ENCODE results near the gene HLA-F.

The HLA-F gene

GRCh38 chr6:29739882-29740261, 16.6 kb downstream of the HLA-F start:
- no peaks in the 10 kb centered on the region for H4K20me1 ChIP-seq (ENCODE audit: insufficient read depth, low read length, poor library complexity, severe bottlenecking)
- H3F3A ChIP-seq (ENCODE audit: low read depth): no peaks in the 10 kb centered on the region
- no peak overlapping the region for H3K9ac ChIP-seq (ENCODE audit: low read depth, low read length, poor library complexity, severe bottlenecking)
- H3K27me3 ChIP-seq (ENCODE audit: insufficient read depth, low read length, poor library complexity, severe bottlenecking): no peaks in the 10 kb centered on the region
- H3K36me3 ChIP-seq (ENCODE audit: insufficient read depth, low read length): no peaks in the 10 kb centered on the region
- H3K79me2 ChIP-seq (ENCODE audit: insufficient read depth, low read length): no peaks in the 10 kb centered on the region
- no peak overlapping the region for H3K4me2 ChIP-seq (ENCODE audit: low read depth, low read length, poor library complexity, severe bottlenecking)
- no peaks in the 10 kb centered on the region for H3K9me2 ChIP-seq (replicated peaks; ENCODE audit: low read depth, low read length)
- H3K9me3 ChIP-seq (ENCODE audit: insufficient read depth, low read depth, low read length): no peaks in the 10 kb centered on the region
- H3K4me1 ChIP-seq (ENCODE audit: insufficient read depth, low read length, poor library complexity, severe bottlenecking): no peaks in the 10 kb centered on the region
- H2AFZ ChIP-seq (ENCODE audit: low read length): no peak overlapping the region
- no peak overlapping the region for H3K4me3 ChIP-seq (ENCODE audit: low read length, poor library complexity, severe bottlenecking)
- TF ChIP-seq, protein P1, sequence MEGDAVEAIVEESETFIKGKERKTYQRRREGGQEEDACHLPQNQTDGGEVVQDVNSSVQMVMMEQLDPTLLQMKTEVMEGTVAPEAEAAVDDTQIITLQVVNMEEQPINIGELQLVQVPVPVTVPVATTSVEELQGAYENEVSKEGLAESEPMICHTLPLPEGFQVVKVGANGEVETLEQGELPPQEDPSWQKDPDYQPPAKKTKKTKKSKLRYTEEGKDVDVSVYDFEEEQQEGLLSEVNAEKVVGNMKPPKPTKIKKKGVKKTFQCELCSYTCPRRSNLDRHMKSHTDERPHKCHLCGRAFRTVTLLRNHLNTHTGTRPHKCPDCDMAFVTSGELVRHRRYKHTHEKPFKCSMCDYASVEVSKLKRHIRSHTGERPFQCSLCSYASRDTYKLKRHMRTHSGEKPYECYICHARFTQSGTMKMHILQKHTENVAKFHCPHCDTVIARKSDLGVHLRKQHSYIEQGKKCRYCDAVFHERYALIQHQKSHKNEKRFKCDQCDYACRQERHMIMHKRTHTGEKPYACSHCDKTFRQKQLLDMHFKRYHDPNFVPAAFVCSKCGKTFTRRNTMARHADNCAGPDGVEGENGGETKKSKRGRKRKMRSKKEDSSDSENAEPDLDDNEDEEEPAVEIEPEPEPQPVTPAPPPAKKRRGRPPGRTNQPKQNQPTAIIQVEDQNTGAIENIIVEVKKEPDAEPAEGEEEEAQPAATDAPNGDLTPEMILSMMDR (conservative IDR thresholded peaks at IDR 0.05; ENCODE audit: low read length): no peak
- no peak for TF ChIP-seq EZH2phosphoT487 (IDR thresholded peaks at IDR 0.05; ENCODE audit: borderline replicate concordance)

DNA sequence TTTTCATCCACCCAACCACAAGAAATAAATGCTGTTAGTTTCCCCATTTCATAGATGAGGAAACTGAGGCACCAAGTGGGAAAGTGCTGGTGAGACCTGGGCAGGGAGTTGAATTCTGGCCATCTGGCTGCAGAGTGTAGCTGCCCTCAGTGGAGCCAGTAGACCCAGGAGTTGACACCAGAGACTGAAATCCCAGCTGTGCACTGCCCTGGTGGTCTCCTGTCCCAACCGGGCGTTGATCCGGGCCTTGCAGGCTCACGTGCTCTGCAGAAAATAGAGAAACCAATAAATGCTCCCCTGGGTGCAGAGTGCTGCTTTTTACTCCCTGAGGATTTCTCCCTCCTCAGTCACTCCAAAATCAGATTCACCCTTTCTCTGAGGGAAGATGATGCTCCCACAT, 18.4 kb downstream of the HLA-F start:
- H3K36me3 ChIP-seq (ENCODE audit: insufficient read depth, low read length): no peaks in the 10 kb centered on the region
- H3K9me2 ChIP-seq (replicated peaks; ENCODE audit: low read depth, low read length): no peaks in the 10 kb centered on the region
- H3F3A ChIP-seq (ENCODE audit: low read depth): no peaks in the 10 kb centered on the region
- no peaks in the 10 kb centered on the region for H4K20me1 ChIP-seq (ENCODE audit: insufficient read depth, low read length, poor library complexity, severe bottlenecking)
- no peaks in the 10 kb centered on the region for H3K9me3 ChIP-seq (ENCODE audit: insufficient read depth, low read depth, low read length)
- no peaks in the 10 kb centered on the region for H3K79me2 ChIP-seq (ENCODE audit: insufficient read depth, low read length)
- no peak overlapping the region for H3K4me3 ChIP-seq (ENCODE audit: low read length, poor library complexity, severe bottlenecking)
- H3K9ac ChIP-seq (ENCODE audit: low read depth, low read length, poor library complexity, severe bottlenecking): no peak overlapping the region
- H3K27me3 ChIP-seq (ENCODE audit: insufficient read depth, low read length, poor library complexity, severe bottlenecking): no peaks in the 10 kb centered on the region
- no peak overlapping the region for H2AFZ ChIP-seq (ENCODE audit: low read length)
- TF ChIP-seq, protein P1 (conservative IDR thresholded peaks at IDR 0.05; ENCODE audit: low read length): no peak
- TF ChIP-seq EZH2phosphoT487 (IDR thresholded peaks at IDR 0.05; ENCODE audit: borderline replicate concordance): no peak
- H3K4me1 ChIP-seq (ENCODE audit: insufficient read depth, low read length, poor library complexity, severe bottlenecking): no peaks in the 10 kb centered on the region
- no peak overlapping the region for H3K4me2 ChIP-seq (ENCODE audit: low read depth, low read length, poor library complexity, severe bottlenecking)

GRCh38 chr6:29742127-29742526, 18.9 kb downstream of the HLA-F start:
- Histone ChIP-seq H2AFZ (ENCODE audit: low read length) (no peak overlapping the region), H3K79me2 (ENCODE audit: insufficient read depth, low read length) (no peaks in the 10 kb centered on the region), H3K36me3 (ENCODE audit: insufficient read depth, low read length) (no peaks in the 10 kb centered on the region), H3F3A (ENCODE audit: low read depth) (no peaks in the 10 kb centered on the region), H3K4me2 (ENCODE audit: low read depth, low read length, poor library complexity, severe bottlenecking) (no peak overlapping the region), H3K4me1 (ENCODE audit: insufficient read depth, low read length, poor library complexity, severe bottlenecking) (no peaks in the 10 kb centered on the region), H4K20me1 (ENCODE audit: insufficient read depth, low read length, poor library complexity, severe bottlenecking) (no peaks in the 10 kb centered on the region), H3K27me3 (ENCODE audit: insufficient read depth, low read length, poor library complexity, severe bottlenecking) (no peaks in the 10 kb centered on the region), H3K9me3 (ENCODE audit: insufficient read depth, low read depth, low read length) (no peaks in the 10 kb centered on the region), H3K9me2 (replicated peaks; ENCODE audit: low read depth, low read length) (no peaks in the 10 kb centered on the region), H3K4me3 (ENCODE audit: low read length, poor library complexity, severe bottlenecking) (no peak overlapping the region), H3K9ac (ENCODE audit: low read depth, low read length, poor library complexity, severe bottlenecking) (no peak overlapping the region)
- TF ChIP-seq, protein P1 (conservative IDR thresholded peaks at IDR 0.05; ENCODE audit: low read length): no peak
- no peak for TF ChIP-seq EZH2phosphoT487 (IDR thresholded peaks at IDR 0.05; ENCODE audit: borderline replicate concordance)

Data from Loucy (cell line).